Measurements from ENCODE around the gene SERPINB11. TPM values are rescaled to one million over a fixed set of nuclear protein-coding genes. Genes with fewer than 3 reads are reported as not detected.

Gene SERPINB11
- total and polyA plus RNA-seq, 2 donors (not counting 1 experiment from before 2014, with no cell fraction given): not detected

DNA sequence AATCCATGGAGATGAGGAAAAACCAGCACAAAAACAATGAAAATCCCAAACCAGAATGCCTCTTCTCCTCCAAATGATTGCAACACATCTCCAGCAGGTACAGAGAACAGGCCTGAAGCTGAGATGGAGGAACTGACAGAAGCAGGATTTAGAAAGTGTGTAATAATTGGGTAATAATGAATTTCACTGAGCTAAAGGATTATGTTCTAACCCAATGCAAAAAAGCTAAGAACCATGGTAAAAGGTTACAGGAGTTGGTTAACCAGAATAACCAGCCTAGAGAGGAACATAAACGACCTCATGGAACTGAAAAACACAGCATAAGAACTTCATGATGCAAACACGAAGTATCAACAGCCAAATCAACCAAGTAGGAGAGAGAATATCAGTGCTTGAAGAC lies 13.7 kb upstream of the SERPINB11 start:
- no CpG with 5 or more reads among the region's 2 CpGs for WGBS (ENCODE audit: insufficient coverage)
- Histone ChIP-seq H3K36me3 (replicated peaks in 1 of 2; ENCODE audit: control extremely low read depth in 1 of 2, control insufficient read depth in 1 of 2, extremely low read depth in 1 of 2, insufficient read depth in 2 of 2, low read length in 1 of 2) (no peaks in the 10 kb centered on the region), H3K27ac (ENCODE audit: low read length in 2 of 2) (no peak overlapping the region), H3K9ac (ENCODE audit: low read length) (no peak overlapping the region), H4K20me1 (ENCODE audit: control insufficient read depth, insufficient read depth, low read length, poor library complexity, severe bottlenecking) (no peaks in the 10 kb centered on the region), H3K4me3 (ENCODE audit: control extremely low read depth in 1 of 5, extremely low read depth in 1 of 5, insufficient read depth in 1 of 5, low read depth in 2 of 5, low read length in 4 of 5) (no peak overlapping the region), H3K4me2 (replicated peaks; ENCODE audit: low read depth, low read length, poor library complexity, severe bottlenecking) (no peak overlapping the region), H2AFZ (ENCODE audit: insufficient read depth, low read depth, low read length, poor library complexity, severe bottlenecking) (no peak overlapping the region), H3K79me2 (ENCODE audit: control insufficient read depth, insufficient read depth, low read length) (no peaks in the 10 kb centered on the region), H3K27me3 (replicated peaks in 1 of 4; ENCODE audit: control extremely low read depth in 1 of 4, control insufficient read depth in 3 of 4, insufficient read depth in 4 of 4, low read length in 3 of 4) (no peaks in the 10 kb centered on the region), H3K9me3 (ENCODE audit: control extremely low read depth in 1 of 3, control insufficient read depth in 2 of 3, insufficient read depth in 1 of 3, low read length in 2 of 3) (peaks cover 0 to 9% (median 0%) of the 10 kb centered on the region in 3 donors), H3K4me1 (ENCODE audit: control insufficient read depth in 2 of 2, insufficient read depth in 2 of 2, low read length in 2 of 2) (no peaks in the 10 kb centered on the region)
- H3K9me3 Mint-ChIP-seq (ENCODE audit: insufficient read depth): peaks cover 9% of the 10 kb centered on the region
- intact Hi-C loops (cut with micrococcal nuclease): no loop called here
- CTCF ChIA-PET: no interaction called here
- DNase-seq: no peak
- H3K4me1 Mint-ChIP-seq: no peaks in the 10 kb centered on the region
- ATAC-seq (ENCODE audit: low read depth): no peak
- H3K27ac Mint-ChIP-seq: no peak overlapping the region
- POLR2A ChIA-PET: no interaction called here
- H3K27me3 Mint-ChIP-seq: peaks cover 9% of the 10 kb centered on the region
- no peak for TF ChIP-seq EZH2 (IDR thresholded peaks at IDR 0.05; ENCODE audit: borderline replicate concordance, insufficient read depth, low read depth, low read length, poor library complexity, severe bottlenecking)
- TF ChIP-seq, protein P1, sequence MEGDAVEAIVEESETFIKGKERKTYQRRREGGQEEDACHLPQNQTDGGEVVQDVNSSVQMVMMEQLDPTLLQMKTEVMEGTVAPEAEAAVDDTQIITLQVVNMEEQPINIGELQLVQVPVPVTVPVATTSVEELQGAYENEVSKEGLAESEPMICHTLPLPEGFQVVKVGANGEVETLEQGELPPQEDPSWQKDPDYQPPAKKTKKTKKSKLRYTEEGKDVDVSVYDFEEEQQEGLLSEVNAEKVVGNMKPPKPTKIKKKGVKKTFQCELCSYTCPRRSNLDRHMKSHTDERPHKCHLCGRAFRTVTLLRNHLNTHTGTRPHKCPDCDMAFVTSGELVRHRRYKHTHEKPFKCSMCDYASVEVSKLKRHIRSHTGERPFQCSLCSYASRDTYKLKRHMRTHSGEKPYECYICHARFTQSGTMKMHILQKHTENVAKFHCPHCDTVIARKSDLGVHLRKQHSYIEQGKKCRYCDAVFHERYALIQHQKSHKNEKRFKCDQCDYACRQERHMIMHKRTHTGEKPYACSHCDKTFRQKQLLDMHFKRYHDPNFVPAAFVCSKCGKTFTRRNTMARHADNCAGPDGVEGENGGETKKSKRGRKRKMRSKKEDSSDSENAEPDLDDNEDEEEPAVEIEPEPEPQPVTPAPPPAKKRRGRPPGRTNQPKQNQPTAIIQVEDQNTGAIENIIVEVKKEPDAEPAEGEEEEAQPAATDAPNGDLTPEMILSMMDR (IDR thresholded peaks at IDR 0.05): no peak
- no peak overlapping the region for H3K4me3 Mint-ChIP-seq

DNA sequence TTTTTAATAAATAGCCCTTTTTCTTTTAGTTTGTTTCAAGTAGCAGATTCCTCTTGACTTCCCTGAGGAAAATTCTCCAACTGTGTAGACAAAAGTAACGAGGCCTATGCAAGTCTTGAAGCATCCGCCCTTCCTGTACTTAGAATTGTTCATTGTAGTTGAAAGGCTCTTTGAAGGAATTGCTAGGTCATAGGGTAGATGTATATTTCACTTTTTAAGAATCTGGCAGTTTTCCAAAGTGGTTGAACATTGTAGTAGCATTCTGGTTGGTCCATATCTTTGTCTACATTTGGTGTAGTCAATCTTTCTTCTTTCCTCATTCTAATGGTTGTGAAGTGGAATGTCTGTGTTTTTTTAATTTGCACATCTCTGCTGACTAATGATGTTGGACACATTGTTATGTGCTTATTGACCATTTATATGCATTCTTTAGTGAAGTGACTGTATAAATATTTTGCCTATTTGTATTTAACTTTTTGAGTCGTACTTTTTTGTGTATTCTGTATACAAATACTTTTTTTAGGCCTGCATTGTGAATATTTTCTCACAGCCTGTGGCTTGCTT lies 5.6 kb upstream of the SERPINB11 start:
- Histone ChIP-seq H3K79me2 (ENCODE audit: control insufficient read depth, insufficient read depth, low read length) (no peaks in the 10 kb centered on the region), H3K9me3 (ENCODE audit: control extremely low read depth in 1 of 3, control insufficient read depth in 2 of 3, insufficient read depth in 1 of 3, low read length in 2 of 3) (no peaks in the 10 kb centered on the region), H3K27me3 (replicated peaks in 1 of 4; ENCODE audit: control extremely low read depth in 1 of 4, control insufficient read depth in 3 of 4, insufficient read depth in 4 of 4, low read length in 3 of 4) (peaks cover 0 to 2% (median 0%) of the 10 kb centered on the region in 4 experiments), H3K27ac (ENCODE audit: low read length in 2 of 2) (no peak overlapping the region), H3K4me1 (ENCODE audit: control insufficient read depth in 2 of 2, insufficient read depth in 2 of 2, low read length in 2 of 2) (no peaks in the 10 kb centered on the region), H2AFZ (ENCODE audit: insufficient read depth, low read depth, low read length, poor library complexity, severe bottlenecking) (no peak overlapping the region), H3K36me3 (replicated peaks in 1 of 2; ENCODE audit: control extremely low read depth in 1 of 2, control insufficient read depth in 1 of 2, extremely low read depth in 1 of 2, insufficient read depth in 2 of 2, low read length in 1 of 2) (no peaks in the 10 kb centered on the region), H4K20me1 (ENCODE audit: control insufficient read depth, insufficient read depth, low read length, poor library complexity, severe bottlenecking) (no peaks in the 10 kb centered on the region), H3K4me2 (replicated peaks; ENCODE audit: low read depth, low read length, poor library complexity, severe bottlenecking) (no peak overlapping the region), H3K9ac (ENCODE audit: low read length) (no peak overlapping the region), H3K4me3 (ENCODE audit: control extremely low read depth in 1 of 5, extremely low read depth in 1 of 5, insufficient read depth in 1 of 5, low read depth in 2 of 5, low read length in 4 of 5) (no peak overlapping the region)
- ChIA-PET POLR2A (no interaction called here), CTCF (no interaction called here)
- intact Hi-C loops (cut with micrococcal nuclease): no loop called here
- Mint-ChIP-seq H3K9me3 (ENCODE audit: insufficient read depth) (peaks cover 5% of the 10 kb centered on the region), H3K27me3 (no peaks in the 10 kb centered on the region), H3K4me1 (no peaks in the 10 kb centered on the region), H3K4me3 (no peak overlapping the region), H3K27ac (no peak overlapping the region)
- DNase-seq (no peak), ATAC-seq (ENCODE audit: low read depth) (no peak)
- TF ChIP-seq, protein P1 (IDR thresholded peaks at IDR 0.05): no peak
- no peak for TF ChIP-seq EZH2 (IDR thresholded peaks at IDR 0.05; ENCODE audit: borderline replicate concordance, insufficient read depth, low read depth, low read length, poor library complexity, severe bottlenecking)
- WGBS (ENCODE audit: insufficient coverage): 79% methylated on average over 2 of the region's 3 CpGs

Data from B cell (primary cell).